Neuronal stem cell (in vitro differentiated cells): Measurements from ENCODE around the gene SORL1-AS1.

Experiments
- DNase-seq: peaks from one replicate; pipeline ENCODE4 v3.0.0-alpha.2; 2013; ENCODE audit warnings: low spot score
- H2AFZ ChIP-seq: one replicate; pipeline ENCODE4 v1.6.1; 2013; ENCODE audit warnings: mild to moderate bottlenecking, low read length, inconsistent platforms
- H2AK5ac ChIP-seq: 2 replicates; pipeline ENCODE4 v1.6.1; 2013; ENCODE audit warnings: low read depth, mild to moderate bottlenecking, inconsistent platforms, low read length, moderate library complexity, mixed read lengths
- H2BK120ac ChIP-seq: 2 replicates; pipeline ENCODE4 v1.6.1; 2013; ENCODE audit warnings: low read depth, mild to moderate bottlenecking, inconsistent platforms, low read length, moderate library complexity, mixed read lengths
- H2BK12ac ChIP-seq: one replicate; pipeline ENCODE4 v1.6.1; 2013; ENCODE audit warnings: low read length, inconsistent platforms
- H2BK15ac ChIP-seq: 2 replicates; pipeline ENCODE4 v1.6.1; 2013; ENCODE audit warnings: mild to moderate bottlenecking, low read length, inconsistent platforms, mixed read lengths
- H2BK5ac ChIP-seq: one replicate; pipeline ENCODE4 v1.6.1; 2013; ENCODE audit warnings: inconsistent platforms, mild to moderate bottlenecking, low read length, moderate library complexity
- H3K14ac ChIP-seq: one replicate; pipeline ENCODE4 v1.6.1; 2013; ENCODE audit warnings: low read length, inconsistent platforms
- H3K18ac ChIP-seq: 2 replicates; pipeline ENCODE4 v1.6.1; 2013; ENCODE audit warnings: low read length, inconsistent platforms
- H3K23ac ChIP-seq: 2 replicates; pipeline ENCODE4 v1.6.1; 2013; ENCODE audit warnings: low read depth, mild to moderate bottlenecking, mixed read lengths, low read length, inconsistent platforms; ENCODE audit not compliant: poor library complexity
- H3K27ac ChIP-seq: replicated peaks from 3 replicates; pipeline ENCODE4 v1.5.1; 2013; ENCODE audit warnings: low read length, inconsistent platforms
- H3K27me3 ChIP-seq, 3 experiments: 2 replicates each; pipeline ENCODE4 v1.6.1; 2013; ENCODE audit warnings: low read length in 3 of 3, mild to moderate bottlenecking in 2 of 3, inconsistent platforms in 1 of 3, low read depth in 1 of 3, mixed read lengths in 1 of 3, moderate library complexity in 1 of 3; ENCODE audit not compliant: control insufficient read depth in 3 of 3, insufficient read depth in 3 of 3
- H3K36me3 ChIP-seq, 2 donors: replicated peaks in 1 of 2; 2 replicates each; pipeline ENCODE4 v1.6.1; 2013; ENCODE audit warnings: low read length in 2 of 2; ENCODE audit not compliant: control insufficient read depth in 2 of 2, insufficient read depth in 2 of 2
- H3K4ac ChIP-seq: 2 replicates; pipeline ENCODE4 v1.6.1; 2013; ENCODE audit warnings: inconsistent platforms, mild to moderate bottlenecking, low read length, moderate library complexity
- H3K4me1 ChIP-seq, 2 donors: 1 replicate in 1 of 2; 2 replicates in 1 of 2; pipeline ENCODE4 v1.6.1; 2013; ENCODE audit warnings: low read length in 2 of 2, low read depth in 1 of 2; ENCODE audit not compliant: control insufficient read depth in 2 of 2, insufficient read depth in 1 of 2
- H3K4me2 ChIP-seq: one replicate; pipeline ENCODE4 v1.6.1; 2013; ENCODE audit warnings: mild to moderate bottlenecking, low read length, inconsistent platforms; ENCODE audit not compliant: insufficient read depth, poor library complexity, severe bottlenecking
- H3K4me3 ChIP-seq, 2 donors: 2 replicates each; pipeline ENCODE4 v1.5.1; 2013; ENCODE audit warnings: low read length in 2 of 2, mild to moderate bottlenecking in 2 of 2, inconsistent platforms in 1 of 2, moderate library complexity in 1 of 2
- H3K79me1 ChIP-seq: one replicate; pipeline ENCODE4 v1.6.1; 2013; ENCODE audit warnings: low read depth, mild to moderate bottlenecking, inconsistent platforms, low read length, moderate library complexity
- H3K9ac ChIP-seq: one replicate; pipeline ENCODE4 v1.6.1; 2013; ENCODE audit warnings: mild to moderate bottlenecking, low read depth, low read length, inconsistent platforms; ENCODE audit not compliant: poor library complexity
- H3K9me3 ChIP-seq, 2 donors: replicated peaks in 1 of 2; 2 replicates each; pipeline versions ENCODE3 to v1.6.1; 2013; ENCODE audit warnings: low read length in 2 of 2, mild to moderate bottlenecking in 2 of 2, inconsistent platforms in 1 of 2, low read depth in 1 of 2, mixed read lengths in 1 of 2, moderate library complexity in 1 of 2; ENCODE audit not compliant: control insufficient read depth in 2 of 2, insufficient read depth in 1 of 2
- H4K8ac ChIP-seq: one replicate; pipeline ENCODE4 v1.6.1; 2013; ENCODE audit warnings: low read depth, mild to moderate bottlenecking, inconsistent platforms, low read length, moderate library complexity
- H4K91ac ChIP-seq: one replicate; pipeline ENCODE4 v1.6.1; 2013; ENCODE audit warnings: low read length, low read depth, mild to moderate bottlenecking, inconsistent platforms; ENCODE audit not compliant: poor library complexity
- WGBS, 2 donors: extraction: QIAGEN DNeasy Blood & Tissue Kit; methylation state at CpG; one replicate each; pipeline ENCODE4 v1.1.7; 2013; ENCODE audit warnings: missing lambda C conversion rate in 2 of 2, mixed read lengths in 1 of 2; ENCODE audit not compliant: insufficient read length in 2 of 2, insufficient replicate concordance in 1 of 2; ENCODE audit errors: extremely low coverage in 2 of 2; 5-methylcytosine and 5-hydroxymethylcytosine counted together

The SORL1-AS1 gene

DNA sequence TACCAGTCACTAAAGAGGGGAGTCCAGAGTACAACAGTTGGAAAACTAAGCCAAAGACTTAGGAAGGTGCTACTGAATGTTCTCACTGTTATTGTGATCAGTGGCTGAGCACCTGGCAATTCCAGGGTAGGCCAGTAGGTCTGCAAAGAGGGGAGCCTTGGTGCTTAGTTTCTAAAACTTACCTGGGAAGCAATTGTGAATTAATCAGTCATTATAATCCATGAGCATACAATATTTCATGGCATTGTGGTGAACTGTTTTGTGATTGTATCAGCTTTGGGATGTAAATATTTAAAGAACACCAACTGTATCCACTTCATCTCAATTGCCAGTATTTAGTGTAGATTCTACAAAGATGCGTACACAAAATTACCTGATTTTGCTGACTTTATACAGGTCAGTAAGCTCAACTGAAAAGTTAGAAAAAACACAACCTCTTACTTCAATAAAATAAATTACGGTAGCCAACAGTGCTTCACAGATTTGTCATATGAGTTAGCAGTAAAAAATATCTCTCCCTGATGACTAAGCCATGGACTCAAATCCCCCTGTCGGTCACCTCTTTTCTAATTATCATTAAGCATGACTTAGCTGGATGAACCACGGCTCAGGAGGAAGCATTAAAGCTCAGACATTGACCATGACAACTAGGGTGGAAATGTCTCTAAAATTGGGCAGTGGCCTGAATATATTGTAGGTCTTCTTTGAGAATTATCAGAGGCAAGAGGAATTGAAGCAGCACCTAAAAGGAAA, 31.4 kb downstream of the SORL1-AS1 start:
- peaks cover 2% of the 10 kb centered on the region for H3K79me1 ChIP-seq
- H3K36me3 ChIP-seq, result no peaks in the 10 kb centered on the region
- no peak overlapping the region for H2AFZ ChIP-seq
- H2AK5ac ChIP-seq, result no peak overlapping the region
- H2BK15ac ChIP-seq, result no peak overlapping the region
- DNase-seq, result no peak
- H3K27ac ChIP-seq, result no peak overlapping the region
- no peak overlapping the region for H2BK12ac ChIP-seq
- no peak overlapping the region for H3K4ac ChIP-seq
- no peak overlapping the region for H4K8ac ChIP-seq
- no peaks in the 10 kb centered on the region for H3K4me1 ChIP-seq
- no peak overlapping the region for H3K23ac ChIP-seq
- H3K27me3 ChIP-seq, result peaks cover 0 to 4% (median 0%) of the 10 kb centered on the region in 3 experiments
- no peak overlapping the region for H3K4me2 ChIP-seq
- no peak overlapping the region for H3K14ac ChIP-seq
- H3K18ac ChIP-seq, result no peak overlapping the region
- no peak overlapping the region for H3K9ac ChIP-seq
- no peak overlapping the region for H2BK120ac ChIP-seq
- H4K91ac ChIP-seq, result no peak overlapping the region
- peaks cover 0 to 4% of the 10 kb centered on the region in 2 donors for H3K9me3 ChIP-seq
- no peak overlapping the region for H3K4me3 ChIP-seq
- WGBS, 2 donors, result no CpG with 5 or more reads among the region's 4 CpGs
- no peak overlapping the region for H2BK5ac ChIP-seq

GRCh38 chr11:121420398-121420797, 32.4 kb downstream of the SORL1-AS1 start:
- DNase-seq, result no peak
- H3K23ac ChIP-seq, result no peak overlapping the region
- H2BK120ac ChIP-seq, result no peak overlapping the region
- WGBS, 2 donors, result no CpG with 5 or more reads among the region's 2 CpGs
- peaks cover 0 to 1% of the 10 kb centered on the region in 2 donors for H3K36me3 ChIP-seq
- H2BK5ac ChIP-seq, result no peak overlapping the region
- H3K27me3 ChIP-seq, result no peaks in the 10 kb centered on the region
- no peak overlapping the region for H3K4me3 ChIP-seq
- no peak overlapping the region for H3K4me2 ChIP-seq
- no peak overlapping the region for H2BK15ac ChIP-seq
- no peak overlapping the region for H2BK12ac ChIP-seq
- H2AK5ac ChIP-seq, result no peak overlapping the region
- no peaks in the 10 kb centered on the region for H3K4me1 ChIP-seq
- no peak overlapping the region for H2AFZ ChIP-seq
- H3K4ac ChIP-seq, result no peak overlapping the region
- H3K79me1 ChIP-seq, result peaks cover 2% of the 10 kb centered on the region
- H3K9me3 ChIP-seq, result peaks cover 0 to 3% of the 10 kb centered on the region in 2 donors
- no peak overlapping the region for H3K14ac ChIP-seq
- no peak overlapping the region for H4K91ac ChIP-seq
- no peak overlapping the region for H3K27ac ChIP-seq
- H3K9ac ChIP-seq, result no peak overlapping the region
- no peak overlapping the region for H4K8ac ChIP-seq
- no peak overlapping the region for H3K18ac ChIP-seq

- Histone ChIP-seq H3K27ac (no peak overlapping the region), H2BK12ac (no peak overlapping the region), H4K91ac (no peak overlapping the region), H3K4me3 (no peak overlapping the region), H3K4me1 (no peaks in the 10 kb centered on the region), H3K4me2 (no peak overlapping the region), H3K14ac (no peak overlapping the region), H2AK5ac (no peak overlapping the region), H2AFZ (no peak overlapping the region), H4K8ac (no peak overlapping the region), H2BK5ac (no peak overlapping the region), H3K36me3 (peaks cover 0 to 1% of the 10 kb centered on the region in 2 donors), H2BK15ac (no peak overlapping the region), H3K9me3 (no peaks in the 10 kb centered on the region), H3K79me1 (peaks cover 2% of the 10 kb centered on the region), H3K27me3 (no peaks in the 10 kb centered on the region), H2BK120ac (no peak overlapping the region), H3K4ac (no peak overlapping the region), H3K23ac (no peak overlapping the region), H3K18ac (no peak overlapping the region), H3K9ac (no peak overlapping the region)
- no CpG with 5 or more reads among the region's 4 CpGs for WGBS, 2 donors
- no peak for DNase-seq
These were observed 32.9 kb downstream of the SORL1-AS1 start for GRCh38 chr11:121419836-121420235.

DNA sequence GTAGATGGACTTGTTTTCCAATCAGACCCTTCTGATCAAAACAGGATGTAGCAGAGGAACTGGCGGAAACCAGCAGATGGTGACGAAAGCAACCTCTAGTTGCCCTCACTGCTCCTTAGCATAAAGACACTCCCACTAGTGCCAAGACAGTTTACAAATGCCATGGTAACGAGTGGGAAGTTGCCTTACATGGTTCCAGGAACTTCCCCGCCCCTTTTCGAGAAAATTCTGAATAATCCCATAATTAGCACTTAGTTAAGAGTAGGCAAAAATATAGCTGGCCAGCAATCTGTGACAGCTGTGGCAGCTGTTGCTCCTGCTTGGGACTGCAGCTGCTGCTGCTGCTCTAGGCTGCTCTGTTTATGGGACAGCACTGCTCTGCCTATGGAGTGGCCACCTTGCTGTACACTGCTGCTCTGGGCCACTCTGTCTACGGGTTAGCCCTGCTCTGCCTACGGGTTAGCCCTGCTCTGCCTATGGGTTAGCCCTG, 34.1 kb downstream of the SORL1-AS1 start:
- Histone ChIP-seq H3K79me1 (peaks cover 2% of the 10 kb centered on the region), H3K9me3 (no peaks in the 10 kb centered on the region), H3K4me3 (no peak overlapping the region), H2BK15ac (no peak overlapping the region), H3K9ac (no peak overlapping the region), H3K14ac (no peak overlapping the region), H3K27me3 (no peaks in the 10 kb centered on the region), H3K27ac (no peak overlapping the region), H3K23ac (no peak overlapping the region), H3K4me1 (no peaks in the 10 kb centered on the region), H3K18ac (no peak overlapping the region), H2AK5ac (no peak overlapping the region), H2AFZ (peak overlapping the region; percentile 53), H4K8ac (no peak overlapping the region), H3K4me2 (no peak overlapping the region), H4K91ac (no peak overlapping the region), H2BK12ac (no peak overlapping the region), H2BK120ac (no peak overlapping the region), H3K36me3 (peaks cover 0 to 1% of the 10 kb centered on the region in 2 donors), H2BK5ac (no peak overlapping the region), H3K4ac (no peak overlapping the region)
- no peak for DNase-seq
- no CpG with 5 or more reads among the region's 7 CpGs for whole genome bisulfite sequencing, 2 donors
